PC-3 (cell line): ENCODE measurements around the gene MYEOV.

Experiments
- EZH2phosphoT487 ChIP-seq: fragments of 300-600 bp; sonication (generic); IDR thresholded peaks from 2 replicates; pipeline ENCODE4 v1.6.1; 2018; ENCODE audit warnings: mild to moderate bottlenecking, antibody characterized with exemption, low read length, borderline replicate concordance
- TF ChIP-seq, protein P1 (sequence below): fragments of 300-600 bp; sonication (generic); conservative IDR thresholded peaks from 2 replicates; pipeline ENCODE4 v1.5.1; 2017; ENCODE audit warnings: antibody characterized with exemption, low read depth, mild to moderate bottlenecking, low read length

DNA sequence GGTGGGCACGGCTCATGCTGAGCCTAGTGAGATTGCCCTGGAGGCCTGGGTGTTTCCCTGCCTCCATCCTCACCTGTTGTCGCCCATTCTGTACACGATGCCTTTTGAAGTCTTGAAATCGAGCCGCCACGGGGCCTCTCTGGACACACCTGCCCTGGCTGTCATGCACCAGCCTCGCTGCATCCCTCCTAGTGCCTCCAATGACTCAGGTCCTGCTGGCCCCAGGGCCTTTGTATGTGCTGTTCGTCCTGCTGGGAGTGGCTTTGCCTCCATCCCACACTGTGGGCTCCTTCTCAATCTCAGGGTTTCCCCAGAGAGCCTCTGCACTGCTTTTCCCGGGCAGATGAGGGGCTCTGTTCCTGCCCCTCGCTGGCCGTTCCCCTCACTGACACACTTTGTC is 8.9 kb upstream of the MYEOV start:
- TF ChIP-seq, protein P1, sequence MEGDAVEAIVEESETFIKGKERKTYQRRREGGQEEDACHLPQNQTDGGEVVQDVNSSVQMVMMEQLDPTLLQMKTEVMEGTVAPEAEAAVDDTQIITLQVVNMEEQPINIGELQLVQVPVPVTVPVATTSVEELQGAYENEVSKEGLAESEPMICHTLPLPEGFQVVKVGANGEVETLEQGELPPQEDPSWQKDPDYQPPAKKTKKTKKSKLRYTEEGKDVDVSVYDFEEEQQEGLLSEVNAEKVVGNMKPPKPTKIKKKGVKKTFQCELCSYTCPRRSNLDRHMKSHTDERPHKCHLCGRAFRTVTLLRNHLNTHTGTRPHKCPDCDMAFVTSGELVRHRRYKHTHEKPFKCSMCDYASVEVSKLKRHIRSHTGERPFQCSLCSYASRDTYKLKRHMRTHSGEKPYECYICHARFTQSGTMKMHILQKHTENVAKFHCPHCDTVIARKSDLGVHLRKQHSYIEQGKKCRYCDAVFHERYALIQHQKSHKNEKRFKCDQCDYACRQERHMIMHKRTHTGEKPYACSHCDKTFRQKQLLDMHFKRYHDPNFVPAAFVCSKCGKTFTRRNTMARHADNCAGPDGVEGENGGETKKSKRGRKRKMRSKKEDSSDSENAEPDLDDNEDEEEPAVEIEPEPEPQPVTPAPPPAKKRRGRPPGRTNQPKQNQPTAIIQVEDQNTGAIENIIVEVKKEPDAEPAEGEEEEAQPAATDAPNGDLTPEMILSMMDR = no peak
- TF ChIP-seq EZH2phosphoT487 = no peak
